H1 (cell line): ENCODE results near the gene NHP2. TPM values are rescaled to one million over a fixed set of nuclear protein-coding genes. Genes with fewer than 3 reads are reported as not detected.

Source experiments
- CHD7 ChIP-seq: fragments of 300-600 bp; sonication (generic); IDR thresholded peaks from 2 replicates; pipeline ENCODE4 v1.7.1; 2012; ENCODE audit warnings: low read length, moderate library complexity, mild to moderate bottlenecking, inconsistent platforms; ENCODE audit not compliant: insufficient replicate concordance
- polyA plus RNA-seq, 7 experiments: library from polyadenylated mRNA; depleted of rRNA in 3 of 7; stranded (reverse) in 5 of 7; unstranded in 2 of 7; fragments of >200 nt in 5 of 7; fragments of 200-250 nt in 2 of 7; gene quantifications; 1 replicate in 5 of 7; 2 replicates in 1 of 7; 4 replicates in 1 of 7; pipeline versions ENCODE4 v1.2.1 to v1.2.3, GENCODE V29; 2011 to 2013; ENCODE audit warnings: missing spikeins in 2 of 7, mixed read lengths in 2 of 7
- total RNA-seq: library from RNA; stranded (reverse); fragmentation: NEBNext Ultra II Directional; extraction: Animal tissue kit (Norgen Biotek cat#: 25700); gene quantifications from 2 replicates; pipeline ENCODE4 v1.2.1, GENCODE V29; 2021

The NHP2 gene
- total and polyA plus RNA-seq, 2 of the 8 experiments (the other 6 are each of a cell fraction or from before 2014, with no cell fraction given): 241 to 263 TPM

DNA sequence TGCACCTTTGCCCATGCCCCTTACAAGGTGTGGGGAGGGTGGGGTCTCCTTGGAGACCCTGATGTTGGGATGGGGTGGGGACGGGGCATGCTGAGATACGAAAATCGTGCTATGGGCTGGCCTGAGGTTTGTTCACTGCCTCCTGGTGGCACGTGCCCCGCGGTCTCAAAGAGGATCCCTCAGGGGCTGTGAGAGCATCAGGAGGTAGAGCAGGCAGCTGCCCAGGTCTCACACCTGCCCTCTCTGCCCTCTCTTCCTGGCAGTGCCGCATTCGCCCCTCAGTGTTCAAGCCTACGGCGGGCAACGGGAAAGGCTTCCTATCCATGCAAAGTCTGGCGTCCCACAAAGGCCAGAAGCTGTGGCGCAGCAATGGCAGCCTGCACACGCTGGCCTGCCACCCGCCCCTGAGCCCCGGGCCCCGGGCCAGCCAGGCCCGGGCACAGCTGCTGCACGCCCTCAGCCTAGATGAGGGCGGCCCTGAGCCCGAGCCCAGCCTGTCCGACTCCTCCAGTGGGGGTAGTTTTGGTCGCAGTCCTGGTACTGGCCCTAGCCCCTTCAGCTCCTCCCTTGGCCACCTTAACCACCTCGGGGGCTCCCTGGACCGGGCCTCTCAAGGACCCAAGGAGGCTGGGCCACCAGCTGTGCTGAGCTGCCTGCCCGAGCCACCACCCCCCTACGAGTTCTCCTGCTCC is 33.6 kb downstream of the NHP2 start (continued):
- no peak for TF ChIP-seq CHD7
